Measurements from ENCODE around the gene IL17RD.
"Not testable (repeated sequence)": the region's sequence is repeated elsewhere in the genome, so short reads cannot be mapped to it uniquely, and the experiment has no call there.

Gene IL17RD

DNA sequence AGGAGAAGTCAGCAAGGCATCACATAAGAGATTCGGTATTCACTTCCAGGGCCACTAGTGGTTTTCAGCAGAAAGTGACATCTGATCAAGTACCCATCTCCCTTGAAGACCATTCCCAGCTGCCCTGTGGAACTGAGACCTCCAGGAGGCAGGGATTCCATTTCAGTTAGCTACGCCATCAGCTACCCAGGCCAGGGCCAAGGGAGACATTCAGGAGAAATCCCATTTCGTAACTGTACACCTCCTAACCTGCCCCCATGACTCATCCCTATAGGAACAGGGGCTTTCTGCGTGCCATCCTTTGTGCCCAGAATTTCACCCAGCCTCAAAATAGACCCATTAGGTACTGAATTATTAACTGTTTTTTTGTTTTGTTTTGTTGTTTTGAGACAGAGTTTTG is 79.9 kb downstream of the IL17RD start:
- Histone ChIP-seq H2BK15ac (ENCODE audit: low read length) (no peak overlapping the region), H3K4ac (ENCODE audit: low read length) (no peak overlapping the region), H3K79me1 (ENCODE audit: low read depth, low read length) (no peaks in the 10 kb centered on the region), H3K9ac (ENCODE audit: low read depth, low read length, poor library complexity) (no peak overlapping the region), H3K14ac (ENCODE audit: low read length) (no peak overlapping the region), H3K18ac (ENCODE audit: low read length) (no peak overlapping the region), H2AFZ (ENCODE audit: low read length) (no peak overlapping the region), H3K27ac (replicated peaks; ENCODE audit: low read length) (no peak overlapping the region), H4K91ac (ENCODE audit: low read depth, low read length, poor library complexity) (no peak overlapping the region), H2BK5ac (ENCODE audit: low read length) (no peak overlapping the region), H2BK120ac (ENCODE audit: low read depth, low read length) (no peak overlapping the region), H3K36me3 (replicated peaks in 1 of 2; ENCODE audit: control insufficient read depth in 2 of 2, insufficient read depth in 2 of 2, low read length in 2 of 2) (peaks cover 0 to 3% of the 10 kb centered on the region in 2 donors), H3K9me3 (replicated peaks in 1 of 2; ENCODE audit: control insufficient read depth in 2 of 2, insufficient read depth in 1 of 2, low read depth in 1 of 2, low read length in 2 of 2) (no peaks in the 10 kb centered on the region), H3K4me2 (ENCODE audit: insufficient read depth, low read length, poor library complexity, severe bottlenecking) (no peak overlapping the region), H3K4me3 (ENCODE audit: low read length in 2 of 2) (no peak overlapping the region), H3K27me3 (ENCODE audit: control insufficient read depth in 3 of 3, insufficient read depth in 3 of 3, low read depth in 1 of 3, low read length in 3 of 3) (peaks cover 0 to 7% (median 0%) of the 10 kb centered on the region in 3 experiments), H3K23ac (ENCODE audit: low read depth, low read length, poor library complexity) (no peak overlapping the region), H2AK5ac (ENCODE audit: low read depth, low read length) (no peak overlapping the region), H4K8ac (ENCODE audit: low read depth, low read length) (no peak overlapping the region), H2BK12ac (ENCODE audit: low read length) (no peak overlapping the region), H3K4me1 (ENCODE audit: control insufficient read depth in 2 of 2, insufficient read depth in 1 of 2, low read depth in 1 of 2, low read length in 2 of 2) (peaks cover 0 to 2% of the 10 kb centered on the region in 2 donors)
- WGBS, 2 donors (ENCODE audit: extremely low coverage in 2 of 2, insufficient read length in 2 of 2, insufficient replicate concordance in 1 of 2): no CpG with 5 or more reads among the region's 4 CpGs
- DNase-seq (ENCODE audit: low spot score): no peak

DNA sequence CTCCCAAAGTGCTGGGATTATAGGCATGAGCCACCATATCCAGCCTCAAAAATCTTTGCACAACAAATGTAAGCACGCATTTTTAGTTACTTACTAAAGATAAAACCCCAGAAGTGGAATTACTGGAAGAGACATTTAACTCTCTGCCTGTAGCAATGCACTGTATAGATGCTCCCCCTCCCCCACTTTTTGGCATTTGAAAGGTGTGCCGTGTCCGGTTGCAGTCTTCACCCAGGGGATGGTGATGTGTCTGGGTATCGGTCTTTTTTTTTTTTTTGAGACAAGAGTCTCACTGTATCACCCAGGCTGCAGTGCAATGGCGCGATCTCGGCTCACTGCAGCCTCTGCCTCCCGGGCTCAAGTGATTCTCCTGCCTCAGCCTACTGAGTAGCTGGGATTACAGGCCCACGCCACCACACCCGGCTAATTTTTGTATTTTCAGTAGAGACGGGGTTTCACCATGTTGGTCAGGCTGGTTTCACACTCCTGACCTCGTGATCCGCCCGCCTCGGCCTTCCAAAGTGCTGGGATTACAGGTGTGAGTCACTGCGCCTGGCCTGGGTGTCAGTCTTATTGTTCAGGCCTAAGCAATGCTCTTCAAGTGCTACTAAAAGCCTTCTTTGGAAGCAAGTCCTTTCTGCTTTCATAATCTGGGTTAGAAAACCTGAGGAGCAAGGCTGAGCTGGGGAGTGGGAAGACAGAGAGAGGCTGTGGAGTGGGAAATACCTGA is 81.7 kb downstream of the IL17RD start:
- H3K36me3 ChIP-seq (replicated peaks in 1 of 2; ENCODE audit: control insufficient read depth in 2 of 2, insufficient read depth in 2 of 2, low read length in 2 of 2); DNase-seq (ENCODE audit: low spot score); H3K4me3 ChIP-seq (ENCODE audit: low read length in 2 of 2); H3K14ac ChIP-seq (ENCODE audit: low read length); H2AFZ ChIP-seq (ENCODE audit: low read length); H3K18ac ChIP-seq (ENCODE audit: low read length); H2BK12ac ChIP-seq (ENCODE audit: low read length); H3K9me3 ChIP-seq (replicated peaks in 1 of 2; ENCODE audit: control insufficient read depth in 2 of 2, insufficient read depth in 1 of 2, low read depth in 1 of 2, low read length in 2 of 2); H2AK5ac ChIP-seq (ENCODE audit: low read depth, low read length); H2BK15ac ChIP-seq (ENCODE audit: low read length); H2BK5ac ChIP-seq (ENCODE audit: low read length); H3K27ac ChIP-seq (replicated peaks; ENCODE audit: low read length); H4K8ac ChIP-seq (ENCODE audit: low read depth, low read length); H3K4me1 ChIP-seq (ENCODE audit: control insufficient read depth in 2 of 2, insufficient read depth in 1 of 2, low read depth in 1 of 2, low read length in 2 of 2); H3K9ac ChIP-seq (ENCODE audit: low read depth, low read length, poor library complexity); H3K4ac ChIP-seq (ENCODE audit: low read length); H3K23ac ChIP-seq (ENCODE audit: low read depth, low read length, poor library complexity); H4K91ac ChIP-seq (ENCODE audit: low read depth, low read length, poor library complexity); H3K4me2 ChIP-seq (ENCODE audit: insufficient read depth, low read length, poor library complexity, severe bottlenecking); H3K79me1 ChIP-seq (ENCODE audit: low read depth, low read length); H2BK120ac ChIP-seq (ENCODE audit: low read depth, low read length): not testable (repeated sequence)
- WGBS, 2 donors (ENCODE audit: extremely low coverage in 2 of 2, insufficient read length in 2 of 2, insufficient replicate concordance in 1 of 2): no CpG with 5 or more reads among the region's 16 CpGs
- peaks cover 0 to 22% (median 14%) of the 10 kb centered on the region in 3 experiments for H3K27me3 ChIP-seq (ENCODE audit: control insufficient read depth in 3 of 3, insufficient read depth in 3 of 3, low read depth in 1 of 3, low read length in 3 of 3)

GRCh38 chr3:57082481-57082880 is 82.7 kb downstream of the IL17RD start:
- Histone ChIP-seq H3K4me2 (ENCODE audit: insufficient read depth, low read length, poor library complexity, severe bottlenecking) (no peak overlapping the region), H2BK120ac (ENCODE audit: low read depth, low read length) (no peak overlapping the region), H4K91ac (ENCODE audit: low read depth, low read length, poor library complexity) (no peak overlapping the region), H2BK15ac (ENCODE audit: low read length) (no peak overlapping the region), H3K18ac (ENCODE audit: low read length) (no peak overlapping the region), H3K4ac (ENCODE audit: low read length) (no peak overlapping the region), H3K27ac (replicated peaks; ENCODE audit: low read length) (no peak overlapping the region), H3K14ac (ENCODE audit: low read length) (no peak overlapping the region), H2BK5ac (ENCODE audit: low read length) (no peak overlapping the region), H3K27me3 (ENCODE audit: control insufficient read depth in 3 of 3, insufficient read depth in 3 of 3, low read depth in 1 of 3, low read length in 3 of 3) (peaks cover 0 to 32% (median 23%) of the 10 kb centered on the region in 3 experiments), H4K8ac (ENCODE audit: low read depth, low read length) (no peak overlapping the region), H3K23ac (ENCODE audit: low read depth, low read length, poor library complexity) (no peak overlapping the region), H3K36me3 (replicated peaks in 1 of 2; ENCODE audit: control insufficient read depth in 2 of 2, insufficient read depth in 2 of 2, low read length in 2 of 2) (no peaks in the 10 kb centered on the region), H3K9me3 (replicated peaks in 1 of 2; ENCODE audit: control insufficient read depth in 2 of 2, insufficient read depth in 1 of 2, low read depth in 1 of 2, low read length in 2 of 2) (no peaks in the 10 kb centered on the region), H3K79me1 (ENCODE audit: low read depth, low read length) (no peaks in the 10 kb centered on the region), H2BK12ac (ENCODE audit: low read length) (no peak overlapping the region), H3K4me3 (ENCODE audit: low read length in 2 of 2) (no peak overlapping the region), H3K4me1 (ENCODE audit: control insufficient read depth in 2 of 2, insufficient read depth in 1 of 2, low read depth in 1 of 2, low read length in 2 of 2) (peaks cover 3 to 8% of the 10 kb centered on the region in 2 donors), H2AK5ac (ENCODE audit: low read depth, low read length) (no peak overlapping the region), H3K9ac (ENCODE audit: low read depth, low read length, poor library complexity) (no peak overlapping the region), H2AFZ (ENCODE audit: low read length) (no peak overlapping the region)
- no CpG with 5 or more reads among the region's 6 CpGs for WGBS, 2 donors (ENCODE audit: extremely low coverage in 2 of 2, insufficient read length in 2 of 2, insufficient replicate concordance in 1 of 2)
- DNase-seq (ENCODE audit: low spot score): no peak

- Histone ChIP-seq H3K27me3 (ENCODE audit: control insufficient read depth in 3 of 3, insufficient read depth in 3 of 3, low read depth in 1 of 3, low read length in 3 of 3) (peaks cover 0 to 42% (median 26%) of the 10 kb centered on the region in 3 experiments), H3K4me2 (ENCODE audit: insufficient read depth, low read length, poor library complexity, severe bottlenecking) (no peak overlapping the region), H4K91ac (ENCODE audit: low read depth, low read length, poor library complexity) (no peak overlapping the region), H2BK15ac (ENCODE audit: low read length) (no peak overlapping the region), H3K36me3 (replicated peaks in 1 of 2; ENCODE audit: control insufficient read depth in 2 of 2, insufficient read depth in 2 of 2, low read length in 2 of 2) (no peaks in the 10 kb centered on the region), H2AFZ (ENCODE audit: low read length) (no peak overlapping the region), H2BK12ac (ENCODE audit: low read length) (no peak overlapping the region), H3K18ac (ENCODE audit: low read length) (no peak overlapping the region), H3K9me3 (replicated peaks in 1 of 2; ENCODE audit: control insufficient read depth in 2 of 2, insufficient read depth in 1 of 2, low read depth in 1 of 2, low read length in 2 of 2) (no peaks in the 10 kb centered on the region), H3K9ac (ENCODE audit: low read depth, low read length, poor library complexity) (no peak overlapping the region), H2BK5ac (ENCODE audit: low read length) (no peak overlapping the region), H3K4ac (ENCODE audit: low read length) (no peak overlapping the region), H3K79me1 (ENCODE audit: low read depth, low read length) (no peaks in the 10 kb centered on the region), H2BK120ac (ENCODE audit: low read depth, low read length) (no peak overlapping the region), H4K8ac (ENCODE audit: low read depth, low read length) (no peak overlapping the region), H3K23ac (ENCODE audit: low read depth, low read length, poor library complexity) (no peak overlapping the region), H2AK5ac (ENCODE audit: low read depth, low read length) (no peak overlapping the region), H3K4me3 (ENCODE audit: low read length in 2 of 2) (no peak overlapping the region), H3K27ac (replicated peaks; ENCODE audit: low read length) (no peak overlapping the region), H3K4me1 (ENCODE audit: control insufficient read depth in 2 of 2, insufficient read depth in 1 of 2, low read depth in 1 of 2, low read length in 2 of 2) (peaks cover 3 to 8% of the 10 kb centered on the region in 2 donors), H3K14ac (ENCODE audit: low read length) (no peak overlapping the region)
- WGBS, 2 donors (ENCODE audit: extremely low coverage in 2 of 2, insufficient read length in 2 of 2, insufficient replicate concordance in 1 of 2): no CpG with 5 or more reads among the region's 3 CpGs
- DNase-seq (ENCODE audit: low spot score): no peak
These were observed 84.0 kb downstream of the IL17RD start for GRCh38 chr3:57081173-57081572.
